ENCODE data around the gene FOXJ1.

FOXJ1 gene

DNA sequence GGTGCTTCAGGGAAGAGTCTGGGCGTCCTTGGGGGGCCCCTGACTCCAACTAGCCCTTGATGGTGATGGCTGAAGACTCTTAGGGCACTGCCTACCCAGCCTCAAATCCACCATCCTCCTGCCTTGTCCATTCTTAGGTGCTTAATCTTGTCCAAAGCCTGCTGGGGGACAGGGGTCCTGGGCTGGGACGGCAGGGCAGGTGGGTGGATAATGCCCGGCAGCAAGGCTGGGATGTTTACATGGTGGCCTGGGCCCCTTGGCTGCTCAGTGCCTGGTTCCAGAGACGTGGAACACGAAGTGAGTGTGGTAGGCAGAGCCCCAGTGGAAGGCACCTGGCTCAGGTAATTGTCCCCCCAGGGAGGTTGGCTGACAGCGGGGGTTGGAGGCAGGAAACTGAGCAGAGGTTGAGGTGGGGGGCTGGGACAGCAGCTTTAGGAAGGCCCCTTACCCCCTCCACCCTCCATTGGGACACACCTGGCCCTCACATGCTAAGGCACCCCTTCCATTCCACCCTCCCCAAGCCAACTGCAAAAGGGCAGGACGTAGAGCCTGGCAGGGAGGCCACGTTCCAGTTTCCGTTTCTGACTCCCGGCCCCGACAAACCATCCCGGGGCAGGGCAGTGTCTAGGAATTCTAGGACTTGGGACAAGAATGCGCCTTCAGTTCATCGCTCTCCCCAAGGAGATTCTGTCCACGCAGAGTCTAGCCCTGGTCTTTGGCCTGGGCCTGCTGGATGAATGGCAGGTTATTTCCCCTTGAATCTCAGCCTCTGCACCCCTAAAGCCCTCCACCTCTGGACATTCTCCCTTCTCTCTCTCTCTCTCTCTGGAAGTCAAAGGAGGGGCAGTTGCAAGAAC lies 1.9 kb downstream of the FOXJ1 start:
- Histone ChIP-seq H3K4me1 (ENCODE audit: control insufficient read depth, low read length) (peaks cover 35% of the 10 kb centered on the region), H4K20me1 (ENCODE audit: control insufficient read depth, insufficient read depth, low read depth, low read length) (no peaks in the 10 kb centered on the region), H3K79me2 (ENCODE audit: control insufficient read depth, low read length) (no peaks in the 10 kb centered on the region), H3K9me2 (replicated peaks; ENCODE audit: control insufficient read depth, low read length) (no peaks in the 10 kb centered on the region), H3K27me3 (ENCODE audit: control insufficient read depth, low read length) (peaks cover 26% of the 10 kb centered on the region), H3F3A (ENCODE audit: control insufficient read depth, insufficient read depth) (peaks cover 7% of the 10 kb centered on the region), H3K27ac (ENCODE audit: low read depth, low read length) (no peak overlapping the region), H3K9me3 (ENCODE audit: control insufficient read depth, insufficient read depth, low read length) (no peaks in the 10 kb centered on the region), H3K36me3 (ENCODE audit: control insufficient read depth, low read length) (no peaks in the 10 kb centered on the region), H3K4me3 (ENCODE audit: low read length) (no peak overlapping the region), H3K4me2 (ENCODE audit: low read length) (no peak overlapping the region)
- TF ChIP-seq EZH2phosphoT487 (IDR thresholded peaks at IDR 0.05; ENCODE audit: borderline replicate concordance, low read length) (no peak), CTCF (IDR thresholded peaks at IDR 0.05; ENCODE audit: low read depth, low read length, poor library complexity, severe bottlenecking) (no peak)

DNA sequence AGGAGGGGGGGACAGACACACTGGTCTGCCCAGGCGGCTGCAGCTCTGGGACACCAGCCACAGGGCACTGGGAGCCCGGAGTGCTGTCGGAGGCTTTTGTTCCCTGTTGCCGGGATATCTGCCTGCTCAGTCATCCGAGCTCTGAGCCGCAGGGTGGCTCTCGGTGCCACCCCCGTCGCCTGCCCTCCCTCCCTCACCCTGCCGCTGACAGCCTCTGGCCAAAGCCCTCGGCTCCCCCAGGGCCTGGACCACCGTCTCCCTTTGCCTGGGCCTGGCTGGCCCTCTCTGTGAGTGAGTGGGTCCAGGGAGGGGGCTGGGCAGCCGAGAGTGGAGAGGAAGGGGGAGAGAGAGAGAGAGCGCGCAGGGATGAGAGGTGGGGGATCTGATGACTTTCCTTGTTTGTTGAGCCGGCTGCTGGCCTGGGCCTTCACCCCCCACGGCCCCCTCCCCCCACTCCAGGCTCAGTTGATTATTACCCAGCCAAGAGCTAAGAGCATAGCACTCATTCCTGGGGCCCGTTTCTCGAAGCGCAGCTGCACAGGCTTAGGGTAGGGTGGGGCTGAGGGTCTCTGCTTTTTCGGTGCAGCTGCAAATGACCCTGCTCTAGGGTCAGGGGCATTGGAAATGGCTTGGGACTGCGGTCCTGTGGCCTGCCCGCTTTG lies 2.7 kb downstream of the FOXJ1 start:
- H3K4me3 ChIP-seq (ENCODE audit: low read length) = no peak overlapping the region

DNA sequence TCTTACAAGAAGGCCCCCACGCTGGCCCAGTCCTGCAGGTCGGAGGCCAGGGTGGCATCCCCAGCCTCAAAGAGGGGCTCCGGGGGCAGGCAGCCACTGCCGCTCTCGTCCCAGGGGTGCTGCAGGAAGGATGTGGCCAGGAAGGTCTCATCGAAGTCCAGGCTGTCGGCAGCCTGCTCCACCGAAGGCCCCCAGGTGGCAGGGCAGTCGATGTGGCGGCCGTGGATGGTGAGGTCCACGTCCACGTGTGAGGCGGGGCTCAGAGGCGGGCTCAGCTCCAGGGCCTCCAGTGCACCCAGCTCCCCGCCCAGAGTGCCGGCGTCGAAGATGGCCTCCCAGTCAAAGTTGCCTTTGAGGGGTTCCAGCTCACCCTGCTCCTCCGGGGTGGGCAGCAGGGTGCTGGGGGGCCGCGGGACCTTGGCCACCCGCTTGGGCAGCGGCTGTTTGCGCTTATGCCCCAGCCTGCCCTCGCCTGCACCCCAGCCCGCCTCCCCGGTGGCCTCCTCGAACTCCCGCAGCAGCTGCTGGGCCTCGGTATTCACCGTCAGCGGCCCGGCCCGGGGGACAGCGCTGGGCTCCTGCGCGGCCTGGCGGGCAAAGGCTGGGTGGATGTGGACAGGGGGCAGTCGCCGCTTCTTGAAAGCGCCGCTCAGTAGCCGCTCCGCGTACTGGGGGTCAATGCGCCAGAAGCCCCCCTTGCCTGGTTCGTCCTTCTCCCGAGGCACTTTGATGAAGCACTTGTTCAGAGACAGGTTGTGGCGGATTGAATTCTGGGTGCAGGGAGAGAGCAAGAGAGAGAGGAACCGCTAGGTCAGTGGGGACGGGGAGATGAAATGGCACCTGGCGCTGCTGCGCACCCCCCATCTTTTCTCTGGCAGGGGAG lies 3.5 kb downstream of the FOXJ1 start:
- Histone ChIP-seq H3K4me2 (ENCODE audit: low read length) (no peak overlapping the region), H3K4me1 (ENCODE audit: control insufficient read depth, low read length) (peaks cover 21% of the 10 kb centered on the region)

More for the DNA sequence above, 2.7 kb downstream of the FOXJ1 start:
- no peaks in the 10 kb centered on the region for H3K9me2 ChIP-seq (replicated peaks; ENCODE audit: control insufficient read depth, low read length)
- peaks cover 6% of the 10 kb centered on the region for H3F3A ChIP-seq (ENCODE audit: control insufficient read depth, insufficient read depth)
- no peak for TF ChIP-seq CTCF (IDR thresholded peaks at IDR 0.05; ENCODE audit: low read depth, low read length, poor library complexity, severe bottlenecking)
- TF ChIP-seq EZH2phosphoT487 (IDR thresholded peaks at IDR 0.05; ENCODE audit: borderline replicate concordance, low read length) = no peak
- H3K79me2 ChIP-seq (ENCODE audit: control insufficient read depth, low read length) = no peaks in the 10 kb centered on the region
- H3K4me2 ChIP-seq (ENCODE audit: low read length) = no peak overlapping the region
- no peak overlapping the region for H3K27ac ChIP-seq (ENCODE audit: low read depth, low read length)
- peaks cover 26% of the 10 kb centered on the region for H3K27me3 ChIP-seq (ENCODE audit: control insufficient read depth, low read length)
- H3K36me3 ChIP-seq (ENCODE audit: control insufficient read depth, low read length) = no peaks in the 10 kb centered on the region
- H3K9me3 ChIP-seq (ENCODE audit: control insufficient read depth, insufficient read depth, low read length) = no peaks in the 10 kb centered on the region
- peaks cover 28% of the 10 kb centered on the region for H3K4me1 ChIP-seq (ENCODE audit: control insufficient read depth, low read length)
- H4K20me1 ChIP-seq (ENCODE audit: control insufficient read depth, insufficient read depth, low read depth, low read length) = no peaks in the 10 kb centered on the region

More for the DNA sequence above, 3.5 kb downstream of the FOXJ1 start:
- Histone ChIP-seq H3K4me3 (ENCODE audit: low read length) (no peak overlapping the region), H3K27me3 (ENCODE audit: control insufficient read depth, low read length) (peaks cover 26% of the 10 kb centered on the region), H3K27ac (ENCODE audit: low read depth, low read length) (no peak overlapping the region), H3K36me3 (ENCODE audit: control insufficient read depth, low read length) (no peaks in the 10 kb centered on the region), H4K20me1 (ENCODE audit: control insufficient read depth, insufficient read depth, low read depth, low read length) (no peaks in the 10 kb centered on the region), H3F3A (ENCODE audit: control insufficient read depth, insufficient read depth) (no peaks in the 10 kb centered on the region), H3K79me2 (ENCODE audit: control insufficient read depth, low read length) (no peaks in the 10 kb centered on the region), H3K9me2 (replicated peaks; ENCODE audit: control insufficient read depth, low read length) (no peaks in the 10 kb centered on the region), H3K9me3 (ENCODE audit: control insufficient read depth, insufficient read depth, low read length) (no peaks in the 10 kb centered on the region)
- TF ChIP-seq EZH2phosphoT487 (IDR thresholded peaks at IDR 0.05; ENCODE audit: borderline replicate concordance, low read length) = no peak
- TF ChIP-seq CTCF (IDR thresholded peaks at IDR 0.05; ENCODE audit: low read depth, low read length, poor library complexity, severe bottlenecking) = no peak
